Osteoblast (primary cell): ENCODE measurements around the gene EVA1C. TPM values are rescaled to one million over a fixed set of nuclear protein-coding genes. Genes with fewer than 3 reads are reported as not detected.

Experiments used
- DNase-seq: peaks from one replicate; pipeline ENCODE4 v3.0.0; 2011; ENCODE audit warnings: low spot score, mixed read lengths; ENCODE audit not compliant: insufficient read length; ENCODE audit errors: missing footprints
- H2AFZ ChIP-seq: 2 replicates; pipeline ENCODE4 v1.6.0; 2011; ENCODE audit warnings: mild to moderate bottlenecking, low read length
- H3K27ac ChIP-seq: 2 replicates; pipeline ENCODE4 v1.5.1; 2011; ENCODE audit warnings: mild to moderate bottlenecking, low read depth, low read length, moderate library complexity
- H3K27me3 ChIP-seq: 2 replicates; pipeline ENCODE4 v1.6.0; 2012; ENCODE audit warnings: mild to moderate bottlenecking, control low read depth, inconsistent platforms, low read length, moderate library complexity; ENCODE audit not compliant: insufficient read depth
- H3K36me3 ChIP-seq: 2 replicates; pipeline ENCODE4 v1.5.1; 2011; ENCODE audit warnings: mild to moderate bottlenecking, low read length, control low read depth, moderate library complexity; ENCODE audit not compliant: insufficient read depth
- H3K4me1 ChIP-seq: 2 replicates; pipeline ENCODE4 v1.5.1; 2011; ENCODE audit warnings: mild to moderate bottlenecking, low read length, control low read depth, moderate library complexity; ENCODE audit not compliant: insufficient read depth
- H3K4me2 ChIP-seq: 2 replicates; pipeline ENCODE4 v1.6.0; 2011; ENCODE audit warnings: mild to moderate bottlenecking, low read length; ENCODE audit not compliant: insufficient read depth
- H3K4me3 ChIP-seq: fragments of 200-600 bp; sonication (generic); 3 replicates; pipeline ENCODE4 v1.5.1; 2012; ENCODE audit warnings: mild to moderate bottlenecking, low read length, inconsistent platforms; ENCODE audit not compliant: insufficient read depth
- H3K79me2 ChIP-seq: 2 replicates; pipeline ENCODE4 v1.6.0; 2012; ENCODE audit warnings: mild to moderate bottlenecking, low read length, control low read depth, inconsistent platforms; ENCODE audit not compliant: insufficient read depth
- H3K9me3 ChIP-seq: 2 replicates; pipeline ENCODE4 v1.5.1; 2011; ENCODE audit warnings: low read depth, low read length, control low read depth
- H4K20me1 ChIP-seq: 2 replicates; pipeline ENCODE4 v1.6.0; 2012; ENCODE audit warnings: mild to moderate bottlenecking, low read length, control low read depth; ENCODE audit not compliant: insufficient read depth
- CTCF ChIP-seq: IDR thresholded peaks from 2 replicates; pipeline ENCODE4 v1.5.1; 2011; ENCODE audit warnings: mild to moderate bottlenecking, low read depth, low read length, moderate library complexity; ENCODE audit errors: extremely low read depth
- total RNA-seq: library from RNA; depleted of rRNA; stranded (reverse); fragments of >200 nt; gene quantifications from 2 replicates; pipeline ENCODE4 v1.2.3, GENCODE V29; 2012

The EVA1C gene
- total RNA-seq, 1 donor: 8.0 TPM

GRCh38 chr21:32475162-32475812 is 62.8 kb downstream of the EVA1C start:
- Histone ChIP-seq H3K4me1 (peaks cover 31% of the 10 kb centered on the region), H3K27me3 (no peaks in the 10 kb centered on the region), H3K27ac (peak overlapping the region; percentile 63), H3K4me3 (no peak overlapping the region), H3K79me2 (no peaks in the 10 kb centered on the region), H2AFZ (peak overlapping the region; percentile 4), H4K20me1 (no peaks in the 10 kb centered on the region), H3K9me3 (no peaks in the 10 kb centered on the region), H3K4me2 (peak overlapping the region; percentile 65), H3K36me3 (peaks cover 2% of the 10 kb centered on the region)
- DNase-seq: peak; percentile 90
- no peak for TF ChIP-seq CTCF

- no peaks in the 10 kb centered on the region for H3K36me3 ChIP-seq
- no peak overlapping the region for H3K4me2 ChIP-seq
- H3K27ac ChIP-seq: no peak overlapping the region
- H3K27me3 ChIP-seq: no peaks in the 10 kb centered on the region
- peaks cover 34% of the 10 kb centered on the region for H3K4me1 ChIP-seq
- peak; percentile 57 for DNase-seq
- no peaks in the 10 kb centered on the region for H4K20me1 ChIP-seq
- no peaks in the 10 kb centered on the region for H3K9me3 ChIP-seq
- H3K4me3 ChIP-seq: no peak overlapping the region
- no peaks in the 10 kb centered on the region for H3K79me2 ChIP-seq
- no peak overlapping the region for H2AFZ ChIP-seq
- TF ChIP-seq CTCF: no peak
These were observed 64.3 kb downstream of the EVA1C start for GRCh38 chr21:32476661-32477423.

- Histone ChIP-seq H3K36me3 (no peaks in the 10 kb centered on the region), H3K4me2 (no peak overlapping the region), H3K79me2 (no peaks in the 10 kb centered on the region), H3K27ac (no peak overlapping the region), H3K27me3 (no peaks in the 10 kb centered on the region), H3K9me3 (no peaks in the 10 kb centered on the region), H3K4me1 (peaks cover 37% of the 10 kb centered on the region), H4K20me1 (no peaks in the 10 kb centered on the region), H3K4me3 (no peak overlapping the region), H2AFZ (no peak overlapping the region)
- peak; percentile 77 for DNase-seq
- no peak for TF ChIP-seq CTCF
These were observed 64.9 kb downstream of the EVA1C start for GRCh38 chr21:32477424-32477745.

- Histone ChIP-seq H3K4me2 (peak overlapping the region; percentile 5), H3K27me3 (no peaks in the 10 kb centered on the region), H4K20me1 (no peaks in the 10 kb centered on the region), H3K4me3 (no peak overlapping the region), H3K4me1 (peaks cover 19% of the 10 kb centered on the region), H3K27ac (no peak overlapping the region), H3K36me3 (no peaks in the 10 kb centered on the region), H2AFZ (no peak overlapping the region), H3K79me2 (no peaks in the 10 kb centered on the region), H3K9me3 (no peaks in the 10 kb centered on the region)
- no peak for DNase-seq
- no peak for TF ChIP-seq CTCF
These were observed 69.4 kb downstream of the EVA1C start for GRCh38 chr21:32481875-32482408.
